HG03575 (cell line): Measurements from ENCODE around the gene ATF2.

Experiments used
- ATAC-seq: cut with Tn5 transposase; IDR thresholded peaks from one replicate; pipeline ENCODE4 v1.9.1; 2021; ENCODE audit not compliant: unreplicated experiment, insufficient number of reproducible peaks, low FRiP score; ENCODE audit errors: extremely low read depth

ATF2 gene

GRCh38 chr2:175037941-175038340 lies 130.1 kb downstream of the ATF2 start:
- no peak for ATAC-seq

GRCh38 chr2:175036582-175037018 lies 131.4 kb downstream of the ATF2 start:
- no peak for ATAC-seq

- ATAC-seq: no peak
Measured at GRCh38 chr2:175035806-175036205, 132.2 kb downstream of the ATF2 start.

GRCh38 chr2:175034716-175035115 lies 133.3 kb downstream of the ATF2 start:
- no peak for ATAC-seq

GRCh38 chr2:175030380-175031271 lies 137.4 kb downstream of the ATF2 start:
- ATAC-seq: no peak

- ATAC-seq: no peak
Measured at GRCh38 chr2:175027755-175028154, 140.2 kb downstream of the ATF2 start.

- no peak for ATAC-seq
Measured at GRCh38 chr2:175026385-175026784, 141.6 kb downstream of the ATF2 start.

- no peak for ATAC-seq
Measured at GRCh38 chr2:175025946-175026345, 142.1 kb downstream of the ATF2 start.

- no peak for ATAC-seq
Measured at GRCh38 chr2:175025233-175025632, 142.8 kb downstream of the ATF2 start.

GRCh38 chr2:175022923-175023322 lies 145.1 kb downstream of the ATF2 start:
- no peak for ATAC-seq
